ENCODE measurements around the gene PRSS50. TPM values are rescaled to one million over a fixed set of nuclear protein-coding genes. Genes with fewer than 3 reads are reported as not detected.

The PRSS50 gene
- total RNA-seq, 4 donors from 2014 or later: 0.31 to 0.54 TPM; not detected in 2

DNA sequence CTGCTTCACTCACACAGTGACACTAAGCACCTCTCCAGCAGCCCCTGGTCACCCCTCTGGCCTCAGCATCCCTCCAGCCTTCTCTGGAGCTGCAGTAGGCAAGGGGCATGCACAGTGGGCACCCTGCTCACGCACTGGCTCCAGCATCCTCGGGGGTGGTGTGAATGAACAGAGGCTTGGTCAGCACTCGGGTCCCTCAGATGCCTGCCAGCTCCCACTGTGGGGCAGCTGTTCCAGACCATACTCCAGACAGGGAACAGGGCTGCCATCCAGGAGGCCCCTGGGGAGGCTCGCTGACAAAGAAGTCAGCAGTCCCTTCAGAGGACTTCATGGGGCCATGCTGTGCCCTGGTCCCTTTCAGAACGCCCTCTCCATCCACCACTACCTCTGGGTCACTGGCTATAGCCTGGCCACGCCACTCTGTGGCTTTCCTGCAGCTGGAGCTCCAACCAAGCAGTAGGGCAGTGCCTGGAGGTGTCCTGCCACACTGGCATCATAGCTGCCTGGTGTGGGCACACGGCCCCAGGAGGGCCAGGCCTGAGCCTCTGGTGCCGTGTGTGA is 50.5 kb downstream of the PRSS50 start:
- 67 to 86% methylated on average over 2 of the region's 8 CpGs for WGBS, 2 donors (ENCODE audit: low coverage in 1 of 2)
- no peak for ATAC-seq
- TF ChIP-seq POLR2A (IDR thresholded peaks at IDR 0.05) (no peak), POLR2AphosphoS5 (IDR thresholded peaks at IDR 0.05) (no peak), EP300 (IDR thresholded peaks at IDR 0.05) (no peak)
- TF ChIP-seq, protein P1, sequence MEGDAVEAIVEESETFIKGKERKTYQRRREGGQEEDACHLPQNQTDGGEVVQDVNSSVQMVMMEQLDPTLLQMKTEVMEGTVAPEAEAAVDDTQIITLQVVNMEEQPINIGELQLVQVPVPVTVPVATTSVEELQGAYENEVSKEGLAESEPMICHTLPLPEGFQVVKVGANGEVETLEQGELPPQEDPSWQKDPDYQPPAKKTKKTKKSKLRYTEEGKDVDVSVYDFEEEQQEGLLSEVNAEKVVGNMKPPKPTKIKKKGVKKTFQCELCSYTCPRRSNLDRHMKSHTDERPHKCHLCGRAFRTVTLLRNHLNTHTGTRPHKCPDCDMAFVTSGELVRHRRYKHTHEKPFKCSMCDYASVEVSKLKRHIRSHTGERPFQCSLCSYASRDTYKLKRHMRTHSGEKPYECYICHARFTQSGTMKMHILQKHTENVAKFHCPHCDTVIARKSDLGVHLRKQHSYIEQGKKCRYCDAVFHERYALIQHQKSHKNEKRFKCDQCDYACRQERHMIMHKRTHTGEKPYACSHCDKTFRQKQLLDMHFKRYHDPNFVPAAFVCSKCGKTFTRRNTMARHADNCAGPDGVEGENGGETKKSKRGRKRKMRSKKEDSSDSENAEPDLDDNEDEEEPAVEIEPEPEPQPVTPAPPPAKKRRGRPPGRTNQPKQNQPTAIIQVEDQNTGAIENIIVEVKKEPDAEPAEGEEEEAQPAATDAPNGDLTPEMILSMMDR (IDR thresholded peaks at IDR 0.05): no peak
- Histone ChIP-seq H3K9me3 (no peaks in the 10 kb centered on the region), H3K27me3 (no peaks in the 10 kb centered on the region), H3K27ac (no peak overlapping the region), H3K4me3 (no peak overlapping the region), H3K36me3 (no peaks in the 10 kb centered on the region), H3K4me1 (peaks cover 0 to 31% (median 5%) of the 10 kb centered on the region in 3 donors)

DNA sequence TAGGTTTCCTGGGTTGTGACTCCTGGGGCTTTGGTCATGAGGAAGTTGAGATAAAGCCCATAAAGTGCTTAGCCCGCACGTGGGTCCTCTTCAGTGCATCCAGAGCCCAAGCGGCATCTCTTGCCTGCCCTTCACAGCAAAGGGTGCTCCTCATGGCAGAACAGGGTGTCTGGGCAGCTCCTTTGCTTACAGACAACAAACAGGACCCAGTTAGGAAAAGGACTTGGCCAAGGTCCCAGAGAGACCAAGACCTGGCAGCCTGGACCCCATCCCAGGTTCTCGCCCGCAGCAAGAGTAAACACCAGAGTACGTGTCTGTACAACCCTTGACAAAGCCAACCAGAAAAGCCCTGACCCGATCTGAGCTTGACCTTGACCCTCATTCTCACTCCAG is 51.2 kb downstream of the PRSS50 start:
- Histone ChIP-seq H3K4me1 (peaks cover 0 to 31% (median 5%) of the 10 kb centered on the region in 3 donors), H3K27me3 (no peaks in the 10 kb centered on the region), H3K9me3 (no peaks in the 10 kb centered on the region), H3K36me3 (no peaks in the 10 kb centered on the region), H3K4me3 (no peak overlapping the region), H3K27ac (no peak overlapping the region)
- no peak for ATAC-seq
- TF ChIP-seq POLR2A (IDR thresholded peaks at IDR 0.05) (no peak), EP300 (IDR thresholded peaks at IDR 0.05) (no peak), POLR2AphosphoS5 (IDR thresholded peaks at IDR 0.05) (no peak)
- TF ChIP-seq, protein P1 (IDR thresholded peaks at IDR 0.05): no peak
- 80% methylated on average over 1 of the region's 7 CpGs; no CpG with 5 or more reads in 1 of the 2 donors for WGBS, 2 donors (ENCODE audit: low coverage in 1 of 2)

DNA sequence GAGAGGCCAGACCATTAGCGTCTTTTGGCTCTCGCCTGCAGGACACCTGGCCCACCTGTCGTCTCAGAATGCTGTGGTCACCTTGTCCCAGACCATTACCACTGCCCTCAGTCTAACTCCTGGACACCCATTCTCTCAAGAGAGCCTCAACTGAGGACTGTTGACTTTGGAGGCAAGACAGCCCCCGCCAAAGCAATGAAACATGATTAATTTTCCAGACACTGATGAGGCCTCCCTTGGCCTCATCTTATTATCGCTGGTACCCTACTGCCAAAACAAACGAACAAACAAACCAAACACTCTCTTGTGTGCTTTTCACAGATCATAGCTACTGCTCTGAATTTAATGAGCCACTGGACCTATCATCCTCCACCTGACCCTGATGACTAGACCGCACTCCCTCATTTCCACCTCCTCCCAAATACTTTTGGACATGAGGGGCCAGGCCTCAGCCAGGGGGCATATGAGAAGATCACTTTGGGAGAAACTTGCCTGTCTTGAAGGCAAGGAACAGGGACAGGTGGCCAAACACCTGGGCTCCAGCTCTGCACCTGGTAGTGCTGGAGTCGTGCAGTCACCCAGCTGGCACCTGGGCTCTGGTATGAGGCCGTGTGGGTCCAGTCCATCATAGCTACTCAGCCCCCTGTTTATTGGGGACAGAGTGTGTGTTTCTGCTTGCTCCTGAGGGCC is 51.8 kb downstream of the PRSS50 start:
- no peaks in the 10 kb centered on the region for H3K27me3 ChIP-seq
- 81 to 88% methylated on average over 5 to 7 of the region's 9 CpGs for WGBS, 2 donors (ENCODE audit: low coverage in 1 of 2)
- H3K27ac ChIP-seq: no peak overlapping the region
- TF ChIP-seq POLR2A (IDR thresholded peaks at IDR 0.05): no peak
- TF ChIP-seq, protein P1 (IDR thresholded peaks at IDR 0.05): no peak
- TF ChIP-seq EP300 (IDR thresholded peaks at IDR 0.05): no peak
- TF ChIP-seq POLR2AphosphoS5 (IDR thresholded peaks at IDR 0.05): no peak
- no peak for ATAC-seq
- H3K4me3 ChIP-seq: no peak overlapping the region
- H3K4me1 ChIP-seq: peaks cover 0 to 31% (median 5%) of the 10 kb centered on the region in 3 donors
- H3K36me3 ChIP-seq: no peaks in the 10 kb centered on the region
- no peaks in the 10 kb centered on the region for H3K9me3 ChIP-seq

DNA sequence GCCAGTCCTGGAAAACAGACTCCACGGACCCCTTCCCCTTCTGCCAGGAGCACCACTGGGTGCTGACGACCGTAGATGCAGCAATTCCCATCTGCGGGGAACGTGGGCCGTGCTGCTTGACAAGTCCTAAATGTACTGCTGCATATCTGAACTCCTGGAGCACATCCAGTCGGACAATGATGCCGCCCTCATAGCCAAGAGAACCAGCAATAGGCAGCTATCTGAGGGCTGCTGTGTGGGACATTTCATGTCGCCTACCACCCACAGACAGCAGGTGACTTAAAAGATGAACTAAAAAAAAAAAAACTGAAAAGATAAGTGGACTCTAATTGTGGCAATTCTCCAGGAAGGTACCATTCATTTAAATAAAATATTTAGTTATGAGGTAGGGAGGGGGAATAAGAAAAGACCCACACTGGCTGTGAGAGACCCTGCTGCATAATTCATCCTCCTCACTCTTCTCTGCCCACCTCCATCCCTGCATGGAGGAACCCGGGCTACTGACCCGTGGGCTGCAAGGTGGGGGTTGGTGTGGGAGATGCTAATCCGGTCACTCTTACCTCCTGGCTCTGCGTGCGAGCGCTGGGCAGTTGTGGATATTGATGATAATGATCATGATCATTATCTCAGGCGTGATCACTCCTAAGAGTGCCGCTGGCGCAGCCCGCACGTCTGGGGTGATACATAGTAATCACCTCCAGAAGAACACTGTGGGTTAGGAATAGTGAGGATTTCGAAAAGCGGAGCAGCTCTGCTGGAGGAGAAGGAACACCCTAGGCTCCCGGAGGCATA is 52.5 kb downstream of the PRSS50 start:
- no peak overlapping the region for H3K27ac ChIP-seq
- no peaks in the 10 kb centered on the region for H3K36me3 ChIP-seq
- H3K4me1 ChIP-seq: peaks cover 0 to 34% (median 5%) of the 10 kb centered on the region in 3 donors
- TF ChIP-seq POLR2A (IDR thresholded peaks at IDR 0.05): no peak
- TF ChIP-seq, protein P1 (IDR thresholded peaks at IDR 0.05): no peak
- no peak for TF ChIP-seq EP300 (IDR thresholded peaks at IDR 0.05)
- no peak for TF ChIP-seq POLR2AphosphoS5 (IDR thresholded peaks at IDR 0.05)
- no peak for ATAC-seq
- no peaks in the 10 kb centered on the region for H3K27me3 ChIP-seq
- no peak overlapping the region for H3K4me3 ChIP-seq
- no peaks in the 10 kb centered on the region for H3K9me3 ChIP-seq
- 73 to 81% methylated on average over 6 to 13 of the region's 23 CpGs for WGBS, 2 donors (ENCODE audit: low coverage in 1 of 2)

Data from gastroesophageal sphincter (tissue), 4 donors.